GM21619 (cell line): ENCODE results near the gene MAGOHB.
"Not testable (repeated sequence)": the region's sequence is repeated elsewhere in the genome, so short reads cannot be mapped to it uniquely, and the experiment has no call there.

ENCODE experiments used
- ATAC-seq: cut with Tn5 transposase; IDR thresholded peaks from one replicate; pipeline ENCODE4 v1.9.1; 2021; ENCODE audit not compliant: unreplicated experiment

Gene MAGOHB

GRCh38 chr12:10613349-10614055 is at the start of gene MAGOHB:
Gene MAGOHB (minus strand): TSS chr12:10613609. CDS start chr12:10613532, 77 bp downstream.
- ATAC-seq = peak; percentile 94

GRCh38 chr12:10661338-10661737 is 47.9 kb upstream of the MAGOHB start:
- ATAC-seq = no peak

DNA sequence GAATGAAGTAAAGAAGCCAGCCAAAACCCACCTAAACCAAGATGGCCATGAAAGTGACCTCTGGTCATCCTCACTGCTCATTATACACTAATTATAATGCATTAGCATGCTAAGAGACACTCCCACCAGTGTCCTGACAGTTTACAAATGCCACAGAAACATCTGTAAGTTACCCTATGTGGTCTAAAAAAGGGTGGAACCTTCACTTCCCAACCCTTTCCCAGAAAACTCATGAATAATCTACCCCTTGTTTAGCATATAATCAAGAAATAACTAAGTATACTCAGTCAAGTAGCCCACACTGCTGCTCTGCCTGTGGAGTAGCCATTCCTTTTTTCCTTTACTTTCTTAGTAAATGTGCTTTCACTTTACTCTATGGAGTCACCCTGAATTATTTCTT is 40.6 kb upstream of the MAGOHB start:
- no peak for ATAC-seq

DNA sequence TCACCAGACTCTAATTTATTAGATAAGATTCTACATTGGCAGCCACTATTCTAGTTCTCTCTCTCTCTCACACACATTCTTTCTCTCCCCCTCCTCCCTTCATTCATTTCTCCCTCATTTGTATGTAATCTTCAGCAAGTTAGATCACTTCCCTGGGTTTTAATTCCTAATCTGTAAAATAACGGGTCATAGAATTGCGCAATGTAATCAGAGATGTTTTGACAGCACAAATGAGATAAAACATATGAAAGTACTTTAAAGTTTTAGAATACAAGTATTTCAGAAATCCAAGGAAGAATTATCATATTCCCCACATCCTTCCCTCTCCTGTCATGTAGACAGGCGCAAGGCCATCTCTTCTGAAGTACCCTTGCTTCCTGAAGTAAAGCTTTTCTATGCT is 38.8 kb upstream of the MAGOHB start:
- ATAC-seq = no peak

DNA sequence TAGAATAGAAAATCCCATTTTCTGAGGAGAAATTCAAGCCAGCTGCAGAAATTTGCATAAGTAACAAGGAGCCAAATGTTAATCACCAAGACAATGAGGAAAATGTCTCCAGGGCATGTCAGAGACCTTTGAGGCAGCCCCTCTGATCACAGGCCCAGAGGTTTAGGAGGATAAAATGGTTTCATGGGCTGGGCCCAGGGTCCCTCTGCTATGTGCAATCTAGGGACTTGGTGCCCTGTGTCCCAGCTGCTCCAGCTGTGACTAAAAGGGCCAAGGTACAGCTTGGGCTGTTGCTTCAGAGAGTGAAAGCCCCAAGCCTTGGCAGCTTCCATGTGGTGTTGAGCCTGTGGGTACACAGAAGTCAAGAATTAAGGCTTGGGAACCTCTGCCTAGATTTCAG is 33.2 kb upstream of the MAGOHB start:
- not testable (repeated sequence) for ATAC-seq

DNA sequence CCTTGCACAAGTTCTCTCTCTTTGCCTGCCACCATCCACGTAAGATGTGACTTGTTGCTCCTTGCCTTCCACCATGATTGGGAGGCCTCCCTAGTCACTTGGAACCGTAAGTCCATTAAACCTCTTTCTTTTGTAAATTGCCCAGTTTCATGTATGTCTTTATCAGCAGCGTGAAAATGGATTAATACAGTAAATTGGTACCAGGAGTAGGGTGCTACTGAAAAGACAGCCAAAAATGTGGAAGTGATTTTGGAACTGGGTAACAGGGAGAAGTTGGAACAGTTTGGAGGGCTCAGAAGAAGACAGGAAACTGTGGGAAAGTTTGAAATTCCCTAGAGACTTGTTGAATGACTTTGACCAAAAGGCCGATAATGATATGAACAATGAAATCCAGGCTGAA is 32.5 kb upstream of the MAGOHB start:
- ATAC-seq = no peak

- no peak for ATAC-seq
Observed at GRCh38 chr12:10641735-10642500, 28.5 kb upstream of the MAGOHB start.

- ATAC-seq = no peak
Observed at GRCh38 chr12:10638728-10639127, 25.3 kb upstream of the MAGOHB start.

GRCh38 chr12:10636611-10637010 is 23.2 kb upstream of the MAGOHB start:
- ATAC-seq = no peak

DNA sequence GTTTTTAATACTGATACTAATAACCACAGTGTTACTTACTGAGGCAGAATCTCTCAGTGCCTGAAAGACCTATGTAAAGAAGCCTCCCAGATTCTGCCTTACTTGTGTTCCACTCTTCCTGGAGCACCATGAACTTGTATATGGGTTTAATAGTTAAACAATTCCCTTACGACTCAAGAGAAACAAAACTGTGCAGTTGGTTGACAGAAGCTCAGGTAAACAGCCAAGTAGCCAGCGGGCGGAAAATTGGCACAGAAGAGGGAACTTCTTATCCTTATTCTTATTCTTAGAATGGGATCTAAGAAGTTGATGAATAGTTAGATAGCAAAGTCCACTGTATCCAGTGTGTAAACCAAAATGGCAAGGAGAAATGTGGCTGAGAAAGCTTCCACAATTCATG is 22.7 kb upstream of the MAGOHB start:
- ATAC-seq = no peak

GRCh38 chr12:10635306-10635705 is 21.9 kb upstream of the MAGOHB start:
- ATAC-seq = no peak

DNA sequence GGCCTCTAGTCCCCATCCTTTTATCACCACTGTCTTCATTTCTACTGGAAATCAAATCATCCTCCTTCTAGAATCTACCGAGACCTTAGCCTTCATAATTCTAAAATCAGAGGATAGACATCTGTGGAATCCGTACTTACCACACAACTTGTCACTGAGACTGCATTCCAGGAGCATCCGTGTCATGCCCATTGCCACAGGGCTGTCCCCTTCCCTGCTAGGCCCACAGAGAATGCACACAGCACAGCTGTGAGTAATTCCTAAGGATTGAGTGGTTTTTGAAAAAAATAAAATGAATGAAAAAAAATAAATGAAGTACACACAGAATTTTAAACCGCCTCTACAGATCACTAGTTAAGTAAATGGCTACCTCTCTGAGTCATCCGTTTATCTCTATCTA is 21.0 kb upstream of the MAGOHB start:
- no peak for ATAC-seq

DNA sequence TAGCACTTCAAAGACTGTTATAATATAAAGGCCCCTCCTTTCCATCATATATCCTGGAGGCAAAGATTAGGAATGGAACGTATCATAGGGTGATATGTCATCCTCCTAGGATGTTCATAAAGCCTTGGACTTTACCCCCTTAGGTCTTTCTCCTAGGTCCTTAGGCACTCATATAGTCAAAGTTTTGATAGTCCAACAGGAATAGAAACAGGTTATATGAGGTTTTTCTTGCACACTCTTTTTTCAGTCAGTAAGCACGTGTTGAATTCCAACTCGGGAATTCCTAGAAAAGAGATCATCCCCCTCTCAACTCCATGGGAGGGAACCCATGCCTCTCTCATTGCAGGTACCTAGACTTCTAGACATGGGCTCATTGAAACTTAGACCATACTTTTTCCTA is 20.1 kb upstream of the MAGOHB start:
- no peak for ATAC-seq

GRCh38 chr12:10632226-10632625 is 18.8 kb upstream of the MAGOHB start:
- no peak for ATAC-seq

DNA sequence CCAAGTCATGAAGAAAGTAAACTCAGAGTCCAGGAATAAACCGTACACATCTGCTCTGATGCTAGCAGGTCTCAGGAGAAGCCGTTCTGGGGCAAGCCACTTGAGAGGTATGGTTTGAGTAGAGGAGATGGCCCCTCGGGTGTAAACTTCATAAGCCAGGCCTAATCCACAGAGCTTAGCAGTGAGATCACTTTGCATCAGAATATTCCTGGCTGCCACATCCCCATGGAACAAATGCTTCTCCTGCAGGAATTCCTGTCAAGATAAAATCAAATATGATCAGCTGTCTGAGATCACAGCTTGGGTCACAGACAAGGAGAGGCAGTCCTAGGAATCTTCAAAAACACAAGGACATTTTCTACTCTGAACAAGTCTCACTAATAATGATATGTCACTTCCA is 11.2 kb upstream of the MAGOHB start:
- no peak for ATAC-seq

- no peak for ATAC-seq
Observed at GRCh38 chr12:10623131-10623530, 9.7 kb upstream of the MAGOHB start.

DNA sequence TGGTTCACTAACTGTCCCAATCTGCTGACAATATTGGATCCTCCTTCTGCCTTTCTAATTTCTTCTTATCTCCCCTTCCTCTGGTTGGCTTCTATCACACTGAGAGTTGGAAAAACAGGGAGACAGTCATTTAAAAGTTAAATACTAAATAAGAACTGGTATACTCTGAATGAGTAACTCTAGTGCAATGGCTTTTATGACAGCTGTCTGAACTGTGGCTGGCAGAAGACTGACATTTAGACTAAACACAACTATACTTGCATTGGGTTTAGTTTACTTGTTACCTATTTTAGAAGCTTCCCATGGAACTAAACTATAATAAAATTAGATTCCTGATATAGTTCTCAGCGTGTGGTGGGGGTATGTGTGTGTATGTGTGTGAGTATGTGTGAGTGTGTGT is 7.9 kb upstream of the MAGOHB start:
- ATAC-seq = no peak

DNA sequence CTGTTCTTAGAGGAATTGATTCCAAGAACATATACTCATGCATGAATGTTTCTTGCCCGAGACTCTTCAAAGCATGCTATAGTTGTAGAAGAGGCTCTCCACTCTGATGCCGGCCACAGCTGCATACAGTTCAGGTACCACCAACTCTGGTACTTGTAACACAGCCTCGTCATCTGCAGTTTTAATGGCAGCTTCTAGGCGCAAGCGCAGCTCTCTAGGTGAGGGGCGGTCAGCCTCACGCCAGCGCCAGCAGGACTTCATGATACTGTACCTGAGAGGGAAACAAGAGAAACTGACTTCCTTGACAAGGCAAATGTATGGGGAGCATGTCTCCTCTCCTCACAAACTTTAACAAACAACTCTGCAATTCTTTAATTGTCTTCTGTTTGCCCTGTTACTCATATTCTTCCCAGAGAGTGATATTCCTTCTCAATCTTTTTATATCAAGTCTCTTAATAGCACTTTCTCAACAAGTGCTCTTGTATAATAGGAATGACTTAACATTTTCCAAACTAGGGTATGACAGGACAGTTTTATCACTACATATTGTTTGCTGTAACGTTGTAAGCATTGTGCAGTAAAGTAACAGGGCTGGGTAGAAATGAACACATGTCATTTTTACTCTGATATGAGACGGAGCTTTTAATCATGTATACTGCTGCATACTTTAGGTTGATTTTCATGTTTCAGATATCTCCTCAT is 6.8 kb upstream of the MAGOHB start:
- no peak for ATAC-seq

- no peak for ATAC-seq
Observed at GRCh38 chr12:10618338-10618987, 5.1 kb upstream of the MAGOHB start.

GRCh38 chr12:10617863-10618262 is 4.5 kb upstream of the MAGOHB start:
- ATAC-seq = no peak

GRCh38 chr12:10615532-10615931 is 2.1 kb upstream of the MAGOHB start:
- ATAC-seq = no peak

DNA sequence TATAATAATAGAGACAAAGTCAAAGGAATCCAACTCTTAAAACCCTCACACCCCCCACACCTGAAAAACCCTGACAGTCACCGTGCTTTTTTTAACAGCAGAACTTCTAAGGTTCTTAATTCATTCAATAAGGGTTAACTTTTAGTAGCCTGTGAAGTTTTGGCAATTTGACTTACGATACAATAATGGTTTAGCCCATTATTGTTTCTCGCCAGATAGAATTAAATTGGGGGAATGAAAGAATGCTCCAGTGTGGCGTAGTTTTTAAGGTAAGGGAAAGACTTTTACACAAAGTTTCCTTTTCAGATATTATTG is 604 bp upstream of the MAGOHB start:
- no peak for ATAC-seq
